ENCODE results near the gene CCNY.

DNA sequence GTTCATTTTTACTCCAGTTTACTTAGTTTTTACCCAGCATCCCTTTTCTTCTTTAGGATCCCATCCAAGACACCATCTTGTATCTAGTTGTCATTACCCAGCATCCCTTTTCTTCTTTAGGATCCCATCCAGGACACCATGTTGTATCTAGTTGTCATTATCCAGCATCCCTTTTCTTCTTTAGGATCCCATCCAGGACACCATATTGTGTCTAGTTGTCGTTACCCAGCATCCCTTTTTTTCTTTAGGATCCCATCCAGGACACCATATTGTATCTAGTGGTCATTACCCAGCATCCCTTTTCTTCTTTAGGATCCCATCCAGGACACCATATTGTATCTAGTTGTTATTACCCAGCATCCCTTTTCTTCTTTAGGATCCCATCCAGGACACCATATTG lies 205.4 kb downstream of the CCNY start:
- TF ChIP-seq, protein P1, sequence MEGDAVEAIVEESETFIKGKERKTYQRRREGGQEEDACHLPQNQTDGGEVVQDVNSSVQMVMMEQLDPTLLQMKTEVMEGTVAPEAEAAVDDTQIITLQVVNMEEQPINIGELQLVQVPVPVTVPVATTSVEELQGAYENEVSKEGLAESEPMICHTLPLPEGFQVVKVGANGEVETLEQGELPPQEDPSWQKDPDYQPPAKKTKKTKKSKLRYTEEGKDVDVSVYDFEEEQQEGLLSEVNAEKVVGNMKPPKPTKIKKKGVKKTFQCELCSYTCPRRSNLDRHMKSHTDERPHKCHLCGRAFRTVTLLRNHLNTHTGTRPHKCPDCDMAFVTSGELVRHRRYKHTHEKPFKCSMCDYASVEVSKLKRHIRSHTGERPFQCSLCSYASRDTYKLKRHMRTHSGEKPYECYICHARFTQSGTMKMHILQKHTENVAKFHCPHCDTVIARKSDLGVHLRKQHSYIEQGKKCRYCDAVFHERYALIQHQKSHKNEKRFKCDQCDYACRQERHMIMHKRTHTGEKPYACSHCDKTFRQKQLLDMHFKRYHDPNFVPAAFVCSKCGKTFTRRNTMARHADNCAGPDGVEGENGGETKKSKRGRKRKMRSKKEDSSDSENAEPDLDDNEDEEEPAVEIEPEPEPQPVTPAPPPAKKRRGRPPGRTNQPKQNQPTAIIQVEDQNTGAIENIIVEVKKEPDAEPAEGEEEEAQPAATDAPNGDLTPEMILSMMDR (IDR thresholded peaks at IDR 0.05), result no peak
- TF ChIP-seq NR2C2 (CRISPR knock-in tag; IDR thresholded peaks at IDR 0.05) (no peak), TEAD4 (CRISPR knock-in tag; IDR thresholded peaks at IDR 0.05) (no peak), ETV6 (CRISPR knock-in tag; IDR thresholded peaks at IDR 0.05) (no peak), ELF4 (CRISPR knock-in tag; IDR thresholded peaks at IDR 0.05; ENCODE audit: low read depth) (no peak)
- TF ChIP-seq, protein P2, sequence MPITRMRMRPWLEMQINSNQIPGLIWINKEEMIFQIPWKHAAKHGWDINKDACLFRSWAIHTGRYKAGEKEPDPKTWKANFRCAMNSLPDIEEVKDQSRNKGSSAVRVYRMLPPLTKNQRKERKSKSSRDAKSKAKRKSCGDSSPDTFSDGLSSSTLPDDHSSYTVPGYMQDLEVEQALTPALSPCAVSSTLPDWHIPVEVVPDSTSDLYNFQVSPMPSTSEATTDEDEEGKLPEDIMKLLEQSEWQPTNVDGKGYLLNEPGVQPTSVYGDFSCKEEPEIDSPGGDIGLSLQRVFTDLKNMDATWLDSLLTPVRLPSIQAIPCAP (CRISPR knock-in tag; IDR thresholded peaks at IDR 0.05), result no peak

All from WTC11 (cell line).